Epithelial cell of esophagus (primary cell): Measurements from ENCODE around the gene CBY3.
"Not testable (repeated sequence)": the region's sequence is repeated elsewhere in the genome, so short reads cannot be mapped to it uniquely, and the experiment has no call there.

Experiments used
- DNase-seq: peaks from one replicate; pipeline ENCODE4 v3.0.0; 2010; ENCODE audit warnings: low read depth
- H3K4me3 ChIP-seq: 2 replicates; pipeline ENCODE4 v1.5.1; 2011; ENCODE audit warnings: mild to moderate bottlenecking, low read length, control low read depth
- CTCF ChIP-seq: IDR thresholded peaks from 2 replicates; pipeline ENCODE4 v1.5.1; 2011; ENCODE audit warnings: low read depth, mild to moderate bottlenecking, low read length, control low read depth, inconsistent platforms; ENCODE audit not compliant: insufficient read depth; ENCODE audit errors: missing control alignments

Gene CBY3

GRCh38 chr5:179657302-179658178 is 23.3 kb downstream of the CBY3 start:
- not testable (repeated sequence) for H3K4me3 ChIP-seq, DNase-seq

- not testable (repeated sequence) for H3K4me3 ChIP-seq, DNase-seq
Measured at GRCh38 chr5:179653135-179653534, 27.7 kb downstream of the CBY3 start.

DNA sequence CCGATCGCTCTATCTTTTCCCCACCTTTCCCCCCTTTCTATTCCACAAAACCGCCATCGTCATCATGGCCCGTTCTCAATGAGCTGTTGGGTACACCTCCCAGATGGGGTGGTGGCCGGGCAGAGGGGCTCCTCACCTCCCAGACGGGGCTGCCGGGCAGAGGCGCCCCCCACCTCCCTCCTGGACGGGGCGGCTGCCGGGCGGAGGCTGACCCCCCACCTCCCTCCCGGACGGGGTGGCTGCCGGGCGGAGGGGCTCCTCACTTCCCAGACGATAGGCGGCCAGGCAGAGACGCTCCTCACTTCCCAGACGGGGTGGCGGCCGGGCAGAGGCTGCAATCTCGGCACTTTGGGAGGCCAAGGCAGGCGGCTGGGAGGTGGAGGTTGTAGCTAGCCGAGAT is 30.6 kb downstream of the CBY3 start:
- not testable (repeated sequence) for DNase-seq, H3K4me3 ChIP-seq

DNA sequence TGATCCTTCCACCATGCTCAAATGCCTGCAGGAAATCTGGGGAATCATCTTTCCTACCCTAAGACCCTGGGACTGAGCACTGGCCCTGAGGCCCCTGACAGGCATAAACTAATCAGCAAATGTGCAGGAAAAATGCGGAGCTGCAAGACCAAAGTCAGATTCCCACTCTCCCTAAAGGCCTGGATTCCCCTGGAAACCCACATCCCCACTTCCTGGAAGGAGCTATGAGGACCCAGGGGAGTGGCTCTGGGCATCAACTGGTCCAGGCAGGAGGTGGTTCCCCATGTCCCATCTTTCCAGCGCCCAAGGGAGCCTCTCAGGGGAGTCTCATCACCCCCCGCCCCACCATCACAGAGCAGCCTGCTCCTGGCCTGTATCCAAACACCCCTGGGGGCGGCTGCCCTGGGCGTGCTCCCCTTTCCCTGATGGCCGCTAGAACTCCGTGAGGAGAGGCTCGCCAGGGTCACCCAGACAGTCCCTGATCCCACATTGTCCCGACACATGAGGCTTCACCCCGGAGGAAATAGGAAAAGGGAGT is 31.6 kb downstream of the CBY3 start:
- H3K4me3 ChIP-seq, DNase-seq: not testable (repeated sequence)

GRCh38 chr5:179648410-179648809 is 32.4 kb downstream of the CBY3 start:
- no peak overlapping the region for H3K4me3 ChIP-seq
- no peak for TF ChIP-seq CTCF

GRCh38 chr5:179644766-179645165 is 36.1 kb downstream of the CBY3 start:
- not testable (repeated sequence) for H3K4me3 ChIP-seq, DNase-seq

More at GRCh38 chr5:179648410-179648809, 32.4 kb downstream of the CBY3 start:
- DNase-seq = no peak

- not testable (repeated sequence) for H3K4me3 ChIP-seq, DNase-seq
Measured at GRCh38 chr5:179643141-179643920, 37.5 kb downstream of the CBY3 start.

GRCh38 chr5:179642626-179643025 is 38.2 kb downstream of the CBY3 start:
- not testable (repeated sequence) for DNase-seq, H3K4me3 ChIP-seq

- not testable (repeated sequence) for H3K4me3 ChIP-seq, DNase-seq
Measured at GRCh38 chr5:179641745-179642144, 39.1 kb downstream of the CBY3 start.

DNA sequence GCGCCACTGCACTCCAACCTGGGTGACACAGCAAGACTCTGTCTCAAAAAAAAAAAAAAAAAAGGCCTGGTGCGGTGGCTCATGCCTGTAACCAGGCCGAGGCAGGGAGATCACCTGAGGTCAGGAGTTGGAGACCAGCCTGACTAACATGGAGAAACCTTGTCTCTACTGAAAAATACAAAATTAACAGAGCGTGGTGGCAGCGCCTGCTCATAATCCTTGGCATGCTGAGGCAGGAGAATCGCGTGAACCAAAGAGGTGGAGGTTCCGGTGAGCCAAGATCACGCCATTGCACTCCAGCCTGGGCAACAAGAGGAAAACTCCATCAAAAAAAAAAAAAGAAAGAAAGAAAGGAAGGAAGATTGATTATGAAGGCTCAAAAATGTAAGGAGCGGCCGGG is 41.5 kb downstream of the CBY3 start:
- H3K4me3 ChIP-seq, DNase-seq: not testable (repeated sequence)

- not testable (repeated sequence) for H3K4me3 ChIP-seq, DNase-seq
Measured at GRCh38 chr5:179634370-179635172, 46.3 kb downstream of the CBY3 start.

GRCh38 chr5:179633501-179634369 is 47.1 kb downstream of the CBY3 start:
- H3K4me3 ChIP-seq = peak overlapping the region; percentile 51

More at GRCh38 chr5:179633501-179634369, 47.1 kb downstream of the CBY3 start:
- not testable (repeated sequence) for DNase-seq
